Testis (tissue), 2 donors: ENCODE results near the gene ACY1.

ENCODE experiments used
- CTCF ChIP-seq, 3 experiments: fragments of 450-650 bp in 2 of 3; fragments of 200-600 bp in 1 of 3; sonication (generic) in 1 of 3; IDR thresholded peaks; one replicate each; pipeline ENCODE4 v1.5.1; 2016 to 2019; ENCODE audit warnings: antibody characterized with exemption in 3 of 3, mild to moderate bottlenecking in 2 of 3, moderate library complexity in 1 of 3
- POLR2A ChIP-seq: fragments of 450-650 bp; IDR thresholded peaks from one replicate; pipeline ENCODE4 v1.6.1; 2017; ENCODE audit warnings: antibody characterized with exemption, mild to moderate bottlenecking, moderate library complexity

GRCh38 chr3:51959651-51960050, 23.7 kb upstream of the ACY1 start:
- TF ChIP-seq CTCF (IDR thresholded peaks at IDR 0.05) (no peak), POLR2A (no peak)
